ENCODE results near the gene RTKN.

DNA sequence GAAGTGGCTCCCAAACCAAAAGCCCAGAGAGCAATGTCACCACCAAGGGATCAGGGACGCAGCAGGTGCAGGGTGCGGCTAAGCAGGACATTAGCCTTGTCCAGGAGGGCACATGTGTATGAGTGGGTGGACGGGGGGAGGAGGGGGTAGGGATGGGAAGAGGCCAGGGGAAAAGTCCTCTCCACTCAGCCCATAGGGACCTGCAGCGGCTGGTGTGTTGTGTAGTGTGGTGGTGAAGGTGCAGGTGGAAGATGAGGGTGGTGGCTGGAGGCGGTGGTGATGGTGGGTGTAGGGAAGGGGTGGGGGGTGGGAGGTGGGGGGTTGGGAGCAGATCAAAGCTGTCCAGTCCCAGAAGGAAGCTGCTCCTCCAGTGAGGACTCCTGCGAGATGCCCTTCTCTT is 24.0 kb downstream of the RTKN start:
- TF ChIP-seq, protein P1, sequence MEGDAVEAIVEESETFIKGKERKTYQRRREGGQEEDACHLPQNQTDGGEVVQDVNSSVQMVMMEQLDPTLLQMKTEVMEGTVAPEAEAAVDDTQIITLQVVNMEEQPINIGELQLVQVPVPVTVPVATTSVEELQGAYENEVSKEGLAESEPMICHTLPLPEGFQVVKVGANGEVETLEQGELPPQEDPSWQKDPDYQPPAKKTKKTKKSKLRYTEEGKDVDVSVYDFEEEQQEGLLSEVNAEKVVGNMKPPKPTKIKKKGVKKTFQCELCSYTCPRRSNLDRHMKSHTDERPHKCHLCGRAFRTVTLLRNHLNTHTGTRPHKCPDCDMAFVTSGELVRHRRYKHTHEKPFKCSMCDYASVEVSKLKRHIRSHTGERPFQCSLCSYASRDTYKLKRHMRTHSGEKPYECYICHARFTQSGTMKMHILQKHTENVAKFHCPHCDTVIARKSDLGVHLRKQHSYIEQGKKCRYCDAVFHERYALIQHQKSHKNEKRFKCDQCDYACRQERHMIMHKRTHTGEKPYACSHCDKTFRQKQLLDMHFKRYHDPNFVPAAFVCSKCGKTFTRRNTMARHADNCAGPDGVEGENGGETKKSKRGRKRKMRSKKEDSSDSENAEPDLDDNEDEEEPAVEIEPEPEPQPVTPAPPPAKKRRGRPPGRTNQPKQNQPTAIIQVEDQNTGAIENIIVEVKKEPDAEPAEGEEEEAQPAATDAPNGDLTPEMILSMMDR (IDR thresholded peaks at IDR 0.05): no peak
- no peak for TF ChIP-seq POLR2A (IDR thresholded peaks at IDR 0.05)

All from vagina (tissue), 2 donors.